COR-L47 (cell line): ENCODE measurements around the gene IFI44.

ENCODE experiments used
- DNase-seq: peaks from one replicate; lab custom pipeline; 2025; lab: John Stamatoyannopoulos, UW

Gene IFI44, protein sequence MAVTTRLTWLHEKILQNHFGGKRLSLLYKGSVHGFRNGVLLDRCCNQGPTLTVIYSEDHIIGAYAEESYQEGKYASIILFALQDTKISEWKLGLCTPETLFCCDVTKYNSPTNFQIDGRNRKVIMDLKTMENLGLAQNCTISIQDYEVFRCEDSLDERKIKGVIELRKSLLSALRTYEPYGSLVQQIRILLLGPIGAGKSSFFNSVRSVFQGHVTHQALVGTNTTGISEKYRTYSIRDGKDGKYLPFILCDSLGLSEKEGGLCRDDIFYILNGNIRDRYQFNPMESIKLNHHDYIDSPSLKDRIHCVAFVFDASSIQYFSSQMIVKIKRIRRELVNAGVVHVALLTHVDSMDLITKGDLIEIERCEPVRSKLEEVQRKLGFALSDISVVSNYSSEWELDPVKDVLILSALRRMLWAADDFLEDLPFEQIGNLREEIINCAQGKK

DNA sequence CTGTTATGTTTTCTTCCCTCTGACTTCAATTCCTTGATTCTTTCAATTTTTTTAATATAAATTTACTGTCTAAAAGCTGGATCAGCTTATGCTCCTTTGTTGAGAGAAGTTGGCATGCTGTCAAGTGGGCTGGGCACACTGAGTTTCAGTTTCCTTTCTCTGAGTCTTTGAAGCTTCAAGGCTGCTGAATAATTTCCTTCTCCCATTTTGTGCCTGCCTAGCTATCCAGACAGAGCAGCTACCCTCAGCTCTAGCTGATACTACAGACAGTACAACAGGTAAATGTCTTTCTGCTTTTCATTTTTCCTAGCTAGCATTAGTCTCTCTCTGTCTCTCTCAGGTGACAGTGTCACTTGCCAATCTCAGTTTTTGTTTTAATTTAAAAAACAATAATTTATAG lies at the start of gene IFI44:
Gene IFI44, plus strand, starts transcription at position 204 of the 400 bp plus-strand sequence. CDS start 365 bp downstream, outside the sequence.
- DNase-seq, result peak; percentile 74

DNA sequence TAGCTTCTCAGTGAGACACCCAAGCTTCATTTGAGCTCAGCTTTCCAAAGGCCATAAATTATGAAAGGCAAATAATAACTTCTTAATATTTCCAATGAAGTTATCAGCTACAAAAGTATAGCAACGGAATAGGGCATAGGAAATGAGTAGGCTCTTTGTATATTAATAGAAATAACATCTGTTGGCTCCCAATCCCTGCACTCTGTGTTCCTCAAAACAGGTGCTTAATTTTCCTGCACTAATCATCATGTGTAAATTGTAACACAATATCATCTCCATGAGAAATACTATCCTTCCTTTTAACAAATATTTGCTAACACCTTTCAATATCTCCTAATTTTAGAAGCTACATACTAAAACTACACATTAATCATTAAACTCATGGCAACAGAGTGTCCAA lies 48.6 kb upstream of the IFI44 start:
- DNase-seq, result no peak

DNA sequence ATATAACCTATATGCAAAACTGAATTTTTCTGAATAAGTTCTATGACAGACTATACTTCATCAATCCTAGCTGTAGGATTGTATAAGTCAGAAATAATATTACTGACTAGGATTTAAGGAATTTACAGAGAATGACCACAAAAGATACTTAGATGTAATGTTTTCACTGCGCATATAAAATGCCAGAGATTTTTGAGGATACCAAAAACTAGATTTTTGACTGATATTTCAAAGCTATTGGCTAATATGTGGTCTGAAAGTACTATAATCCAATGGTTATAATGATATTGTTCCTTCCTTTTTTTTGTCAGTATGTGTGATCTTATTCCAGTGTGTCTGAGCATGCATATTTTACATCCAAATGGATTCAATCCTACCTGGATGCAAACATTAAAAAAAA lies 46.4 kb upstream of the IFI44 start:
- DNase-seq, result no peak

DNA sequence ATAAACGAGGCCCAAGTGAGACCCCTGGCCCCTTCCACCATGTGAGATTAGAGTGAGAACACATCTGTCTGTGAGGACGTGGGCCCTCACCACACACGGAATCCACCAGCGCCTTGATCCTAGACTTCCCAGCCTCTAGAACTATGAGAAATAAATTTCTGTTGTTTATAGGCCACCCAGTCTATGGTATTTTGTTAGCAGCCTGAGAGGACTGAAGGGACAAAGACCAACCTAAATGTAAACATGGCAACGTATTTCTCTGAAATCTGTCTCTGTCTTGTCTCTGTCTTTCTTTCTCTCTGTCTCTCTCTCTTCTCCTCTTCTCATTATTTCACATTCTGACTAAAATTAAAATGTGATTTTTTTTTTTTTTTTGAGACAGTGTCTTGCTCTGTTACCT lies 45.0 kb upstream of the IFI44 start:
- no peak for DNase-seq

DNA sequence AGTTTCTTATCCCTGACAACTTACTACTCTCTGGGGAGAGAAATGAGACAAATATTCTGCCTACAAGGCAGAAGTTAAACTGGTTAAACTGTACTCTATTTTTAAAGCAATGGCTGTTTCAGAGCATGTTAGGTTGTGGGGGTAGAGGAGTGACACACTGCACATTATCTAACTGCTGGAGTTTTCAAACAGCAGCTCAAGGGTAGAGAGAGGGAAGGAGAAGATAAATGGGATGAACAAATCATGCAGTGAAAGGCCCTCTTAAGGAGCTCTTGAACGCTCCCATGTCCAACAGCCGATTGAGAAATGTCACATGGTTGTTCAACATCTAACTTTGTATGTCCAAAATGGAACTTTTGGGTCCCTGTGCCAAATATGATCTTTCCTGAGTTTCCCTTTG lies 43.4 kb upstream of the IFI44 start:
- DNase-seq, result no peak

DNA sequence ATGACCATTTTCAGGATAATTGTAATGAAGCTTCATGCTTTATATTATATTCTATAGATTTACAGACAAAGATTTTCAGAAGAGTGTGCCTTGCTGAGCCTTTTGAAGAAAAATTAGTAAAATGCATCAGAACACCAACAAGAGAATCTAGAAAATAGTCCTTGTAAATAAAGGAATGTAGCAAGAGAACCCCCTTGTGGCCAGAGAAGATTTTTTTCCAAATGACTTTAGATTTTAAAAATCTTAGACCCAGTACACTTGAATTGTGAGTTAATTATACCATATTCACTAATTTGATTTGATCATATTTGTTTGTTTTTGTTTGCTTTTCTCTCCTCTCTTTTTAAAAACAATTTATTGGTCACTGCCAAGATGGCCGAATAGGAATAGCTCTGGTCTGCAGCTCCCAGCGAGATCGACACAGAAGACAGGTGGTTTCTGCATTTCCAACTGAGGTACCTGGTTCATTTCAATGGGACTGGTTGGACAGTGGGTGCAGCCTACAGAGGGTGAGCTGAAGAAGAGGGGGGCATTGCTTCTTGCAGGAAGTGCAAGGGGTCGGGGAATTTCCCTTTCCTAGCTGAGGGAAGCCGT lies 42.2 kb upstream of the IFI44 start:
- no peak for DNase-seq

DNA sequence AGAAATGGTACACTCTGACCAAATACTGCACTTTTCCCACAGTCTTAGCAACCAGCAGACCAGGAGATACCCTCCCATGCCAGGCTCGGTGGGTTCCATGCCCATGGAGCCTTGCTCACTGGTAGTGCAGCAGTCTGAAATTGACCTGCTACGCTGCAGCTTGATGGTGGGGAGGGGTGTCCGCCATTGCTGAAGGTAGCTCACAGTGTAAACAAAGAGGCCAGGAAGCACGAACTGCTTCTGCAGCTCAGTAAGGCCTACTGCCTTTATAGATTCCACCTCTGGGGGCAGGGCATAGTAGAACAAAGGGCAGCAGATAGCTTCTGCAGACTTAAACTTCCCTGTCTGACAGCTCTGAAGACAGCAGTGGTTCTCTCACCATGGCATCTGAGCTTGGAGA lies 41.7 kb upstream of the IFI44 start:
- DNase-seq, result no peak

DNA sequence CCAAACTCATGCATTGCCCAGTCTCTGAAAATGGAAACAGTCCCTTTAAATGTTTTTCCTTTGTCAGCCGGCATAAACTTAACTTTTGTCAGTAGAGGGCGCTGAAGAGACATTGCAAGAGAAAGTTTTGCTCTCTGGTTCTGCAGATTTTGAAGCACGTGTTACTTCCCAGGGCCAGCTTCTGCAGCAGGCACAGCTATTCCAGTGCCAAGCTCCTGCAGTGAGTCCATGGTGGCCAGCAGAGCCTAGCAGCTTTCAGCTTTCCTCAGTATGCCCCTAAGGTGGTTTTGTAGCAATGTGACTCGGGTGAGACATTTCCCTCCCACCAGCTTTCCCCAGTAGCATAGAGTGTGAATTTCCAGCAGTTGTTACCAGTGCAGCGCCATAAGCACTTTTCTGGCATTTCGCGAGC lies 32.0 kb upstream of the IFI44 start:
- DNase-seq, result peak; percentile 80

DNA sequence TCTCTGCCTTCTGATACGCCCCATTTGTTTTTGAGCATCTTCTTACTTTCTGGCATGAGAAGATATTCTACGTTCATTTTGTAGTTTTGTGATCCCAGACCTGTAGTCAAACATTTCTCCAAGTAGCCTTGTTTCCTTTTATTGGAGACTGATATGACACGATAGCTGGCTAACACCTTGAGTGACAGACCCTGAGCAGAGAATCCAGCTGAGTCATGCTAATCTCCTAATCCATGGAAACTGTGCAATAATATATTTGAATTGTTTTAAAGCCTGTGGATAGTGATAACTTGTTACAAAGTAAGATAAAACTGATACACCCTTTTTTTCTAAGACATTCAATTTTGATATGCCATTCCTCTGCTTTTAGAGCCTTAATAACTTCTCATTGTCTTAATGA lies 30.6 kb upstream of the IFI44 start:
- no peak for DNase-seq

DNA sequence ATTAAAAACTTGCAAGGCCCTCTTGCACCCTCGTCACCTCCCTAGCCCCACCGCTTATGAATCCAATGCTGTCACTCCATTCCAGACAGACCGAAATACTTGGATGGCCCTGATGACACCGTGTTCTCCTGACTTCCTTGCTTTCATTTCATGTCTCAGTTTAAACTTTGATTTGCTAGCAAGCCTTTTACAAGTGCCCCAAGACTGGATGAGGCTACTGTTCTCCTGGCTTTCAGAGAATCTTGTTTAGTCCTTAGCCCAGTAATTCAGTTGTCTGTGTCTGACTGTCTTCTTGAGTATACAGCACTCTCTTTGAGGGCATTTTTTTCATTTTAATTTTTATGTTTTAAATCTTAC lies 30.2 kb upstream of the IFI44 start:
- no peak for DNase-seq

DNA sequence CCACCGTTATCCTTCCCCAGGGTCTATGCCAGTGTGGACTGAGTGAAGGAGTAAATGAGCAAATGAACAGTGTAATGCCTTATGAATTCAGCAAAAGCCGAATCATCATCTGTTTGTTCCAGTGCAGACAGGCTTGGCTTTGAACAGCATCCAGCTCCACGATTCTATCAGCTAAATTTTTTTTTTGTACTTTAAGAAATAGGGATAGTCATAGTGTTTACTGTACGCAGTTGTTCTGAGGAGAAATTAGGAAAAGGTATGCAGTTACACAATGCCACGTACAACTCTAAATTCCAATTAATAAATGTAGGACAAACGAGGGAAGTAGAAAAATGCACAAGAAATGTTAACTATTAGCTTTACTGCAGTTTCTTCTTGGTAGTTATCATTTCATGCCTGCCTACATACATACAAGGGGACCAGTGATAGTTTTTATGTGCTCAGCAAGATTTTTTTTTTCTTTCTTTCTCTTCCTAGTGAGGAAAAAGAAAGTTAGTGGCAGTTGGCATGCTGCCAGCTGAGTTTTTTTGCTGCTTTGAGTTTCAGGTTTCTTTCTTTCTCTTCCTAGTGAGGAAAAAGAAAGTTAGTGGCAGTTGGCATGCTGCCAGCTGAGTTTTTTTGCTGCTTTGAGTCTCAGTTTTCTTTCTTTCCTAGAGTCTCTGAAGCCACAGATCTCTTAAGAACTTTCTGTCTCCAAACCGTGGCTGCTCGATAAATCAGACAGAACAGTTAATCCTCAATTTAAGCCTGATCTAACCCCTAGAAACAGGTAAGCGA lies 29.6 kb upstream of the IFI44 start, which contains the start of gene IFI44L:
Gene IFI44L, plus strand, starts transcription at position 646 of the 777 bp plus-strand sequence. CDS start 7,468 bp downstream, outside the sequence.
- no peak for DNase-seq

DNA sequence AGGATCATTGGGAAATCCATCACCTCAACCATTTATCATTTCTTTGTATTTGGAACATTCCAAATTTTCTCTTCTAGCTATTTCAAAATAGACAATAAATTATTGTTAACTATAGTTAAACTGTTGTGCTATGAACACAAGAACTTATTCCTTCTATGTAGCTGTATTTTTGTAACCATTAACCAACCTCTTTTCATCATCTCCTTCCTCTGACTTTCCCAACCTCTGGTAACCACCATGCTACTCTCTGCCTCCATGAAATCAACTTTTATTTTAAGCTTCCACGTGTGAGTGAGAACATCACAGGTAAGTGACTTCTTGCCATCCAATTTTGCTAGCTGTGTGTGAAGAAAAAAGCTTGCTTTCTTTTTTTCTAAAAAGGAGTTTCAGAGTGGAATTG lies 29.0 kb upstream of the IFI44 start:
- DNase-seq, result no peak

DNA sequence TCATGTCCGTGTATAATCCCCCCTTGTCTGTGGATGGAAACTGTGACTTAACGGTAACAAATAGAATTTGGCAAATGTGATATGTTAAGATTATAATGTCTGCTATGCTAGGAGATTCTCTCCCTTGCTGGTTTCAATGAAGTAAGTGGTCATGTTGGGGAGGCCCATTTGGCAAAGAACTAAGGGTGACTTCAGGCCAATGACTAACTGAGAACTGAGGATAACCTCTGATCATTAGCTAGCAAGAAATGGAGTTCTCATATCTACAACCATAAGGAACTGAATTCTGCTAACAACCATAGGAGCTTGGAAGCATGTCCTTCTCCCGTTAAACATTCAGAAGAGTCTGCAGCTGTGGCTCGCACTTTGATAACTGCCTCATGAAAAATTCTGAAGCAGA lies 27.1 kb upstream of the IFI44 start:
- no peak for DNase-seq

DNA sequence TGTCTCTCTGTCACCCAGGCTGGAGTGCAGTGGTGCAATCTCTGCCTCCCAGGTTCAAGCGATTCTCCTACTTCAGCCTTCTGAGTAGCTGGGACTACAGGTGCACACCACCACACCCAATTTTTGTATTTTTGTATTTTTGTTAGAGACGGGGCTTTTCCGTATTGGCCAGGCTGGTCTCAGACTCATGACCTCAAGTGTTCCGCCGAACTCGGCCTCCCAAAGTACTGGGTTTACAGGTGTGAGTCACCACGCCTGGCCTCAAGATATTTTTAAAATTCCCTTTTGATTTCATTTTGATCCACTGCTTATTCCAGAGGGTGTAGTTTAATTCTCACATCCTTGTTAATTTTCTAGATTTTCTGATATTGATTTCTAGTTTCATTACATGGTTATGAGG lies 25.6 kb upstream of the IFI44 start:
- DNase-seq, result no peak

DNA sequence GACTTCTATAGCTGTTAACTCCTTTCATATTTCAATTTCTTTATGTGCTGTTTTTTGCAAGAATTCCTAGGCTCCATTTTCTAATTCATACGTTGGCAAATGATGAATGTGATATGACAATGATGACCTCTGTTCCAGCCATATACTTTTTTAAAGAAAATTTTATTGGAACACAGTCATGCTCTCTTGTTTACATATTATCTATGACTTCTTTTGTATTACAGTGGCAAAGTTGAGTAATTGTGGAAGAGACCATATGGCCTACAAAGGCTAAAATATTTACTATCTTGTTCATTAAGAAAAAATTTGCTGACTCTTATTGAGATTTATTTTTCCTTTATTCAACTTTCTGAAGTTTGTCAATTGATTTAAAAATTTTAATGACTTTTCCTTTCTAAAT lies 22.3 kb upstream of the IFI44 start:
- no peak for DNase-seq

DNA sequence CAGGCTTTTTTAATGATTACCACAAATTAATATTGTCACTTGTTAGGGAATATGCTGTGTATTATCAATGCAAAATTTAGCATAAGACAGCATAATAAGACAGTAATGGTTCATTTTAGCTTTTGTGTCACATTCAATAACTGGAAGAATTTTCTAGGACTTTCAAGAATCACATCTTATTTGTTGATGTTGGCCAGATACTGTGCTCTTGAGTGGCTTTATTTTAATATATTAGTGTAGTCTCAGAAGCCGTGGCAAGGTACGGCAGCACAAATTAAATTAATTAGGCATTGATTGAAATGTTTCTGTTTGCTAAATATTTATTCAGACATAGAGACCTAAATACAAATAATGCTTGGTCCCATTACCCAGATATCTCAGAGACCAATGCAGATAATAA lies 19.0 kb upstream of the IFI44 start:
- no peak for DNase-seq

DNA sequence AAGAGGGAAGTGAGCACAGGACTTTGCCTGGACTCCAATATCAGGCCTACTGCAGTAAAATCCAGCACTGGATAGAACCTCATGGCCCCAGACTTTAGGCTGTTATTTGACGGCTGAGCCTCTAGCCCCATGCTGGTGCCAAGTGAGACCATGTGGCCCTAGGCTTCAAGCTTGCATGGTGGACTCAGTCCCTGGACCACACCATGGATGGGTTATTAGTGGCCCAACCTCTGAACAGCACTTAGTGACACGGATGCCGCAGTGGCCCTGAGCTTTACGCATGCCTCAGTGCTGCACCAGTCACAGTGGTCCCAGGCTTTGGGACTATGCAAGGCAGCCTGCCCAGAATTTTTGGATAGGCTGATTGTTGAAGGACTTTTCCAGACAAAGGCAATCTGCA lies 16.4 kb upstream of the IFI44 start:
- no peak for DNase-seq

DNA sequence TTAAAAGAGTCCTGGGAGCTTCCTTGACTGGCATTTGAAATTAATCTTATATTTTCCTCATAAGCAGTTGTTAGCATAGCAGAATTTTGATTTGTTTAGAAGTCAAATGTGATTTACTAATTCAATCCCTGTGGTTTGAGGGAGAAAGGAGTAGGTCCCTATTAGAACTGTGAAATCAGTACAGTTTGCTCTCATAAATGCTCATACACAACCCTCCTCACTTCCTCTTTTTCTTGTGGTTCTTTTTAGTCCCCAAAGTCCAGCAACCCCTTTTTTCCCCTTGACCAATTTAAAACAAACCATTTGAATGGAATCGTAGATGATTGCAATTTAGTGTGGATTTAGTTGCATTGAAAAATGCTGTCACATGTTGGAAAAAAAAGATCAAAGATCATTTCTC lies 9.2 kb upstream of the IFI44 start:
- no peak for DNase-seq

DNA sequence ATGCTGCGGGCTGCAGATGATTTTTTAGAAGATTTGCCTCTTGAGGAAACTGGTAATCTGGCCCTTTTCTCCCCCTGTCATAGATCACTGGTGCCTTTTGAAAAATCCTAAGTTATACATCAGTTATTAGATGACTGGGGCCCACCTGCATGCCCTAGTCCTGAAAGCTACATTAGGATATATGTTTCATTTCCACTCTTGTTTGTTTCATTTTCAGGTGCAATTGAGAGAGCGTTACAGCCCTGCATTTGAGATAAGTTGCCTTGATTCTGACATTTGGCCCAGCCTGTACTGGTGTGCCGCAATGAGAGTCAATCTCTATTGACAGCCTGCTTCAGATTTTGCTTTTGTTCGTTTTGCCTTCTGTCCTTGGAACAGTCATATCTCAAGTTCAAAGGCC lies 8.1 kb upstream of the IFI44 start:
- no peak for DNase-seq

DNA sequence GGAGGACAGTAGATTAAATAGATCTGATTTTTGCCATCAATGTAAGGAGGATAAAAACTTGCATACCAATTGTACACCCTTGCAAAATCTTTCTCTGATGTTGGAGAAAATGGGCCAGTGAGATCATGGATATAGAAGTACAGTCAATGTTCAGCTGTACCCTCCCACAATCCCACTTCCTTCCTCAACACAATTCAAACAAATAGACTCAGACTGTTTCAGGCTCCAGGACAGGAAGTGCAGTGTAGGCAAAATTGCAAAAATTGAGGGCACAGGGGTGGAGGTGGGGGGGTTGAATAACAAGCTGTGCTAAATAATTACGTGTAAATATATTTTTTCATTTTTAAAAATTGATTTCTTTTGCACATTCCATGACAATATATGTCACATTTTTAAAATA lies 3.9 kb upstream of the IFI44 start:
- DNase-seq, result no peak

DNA sequence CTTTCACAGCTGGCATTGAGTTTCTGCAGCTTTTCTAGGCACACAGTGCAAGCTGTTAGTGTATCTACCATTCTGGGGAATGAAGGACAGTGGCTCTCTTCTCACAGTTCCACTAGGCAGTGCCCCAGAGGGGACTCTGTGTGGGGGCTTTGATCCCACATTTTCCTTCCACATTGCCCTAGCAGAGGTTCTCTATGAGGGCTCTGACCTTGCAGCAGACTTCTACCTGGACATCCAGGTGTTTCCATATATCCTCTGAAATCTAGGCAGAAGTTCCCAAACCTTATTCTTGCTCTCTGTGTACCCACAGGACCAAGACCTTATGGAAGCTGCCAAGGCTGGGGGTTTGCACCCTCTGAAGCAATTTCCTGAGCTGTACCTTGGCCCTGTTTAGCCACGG lies 2.4 kb upstream of the IFI44 start:
- no peak for DNase-seq

DNA sequence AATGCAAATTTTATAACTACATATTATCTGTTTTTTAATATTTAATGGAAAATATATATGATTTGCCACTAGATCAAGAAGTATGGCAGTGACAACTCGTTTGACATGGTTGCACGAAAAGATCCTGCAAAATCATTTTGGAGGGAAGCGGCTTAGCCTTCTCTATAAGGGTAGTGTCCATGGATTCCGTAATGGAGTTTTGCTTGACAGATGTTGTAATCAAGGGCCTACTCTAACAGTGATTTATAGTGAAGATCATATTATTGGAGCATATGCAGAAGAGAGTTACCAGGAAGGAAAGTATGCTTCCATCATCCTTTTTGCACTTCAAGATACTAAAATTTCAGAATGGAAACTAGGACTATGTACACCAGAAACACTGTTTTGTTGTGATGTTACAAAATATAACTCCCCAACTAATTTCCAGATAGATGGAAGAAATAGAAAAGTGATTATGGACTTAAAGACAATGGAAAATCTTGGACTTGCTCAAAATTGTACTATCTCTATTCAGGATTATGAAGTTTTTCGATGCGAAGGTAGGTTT lies 556 bp downstream of the IFI44 start:
- DNase-seq, result peak; percentile 8

DNA sequence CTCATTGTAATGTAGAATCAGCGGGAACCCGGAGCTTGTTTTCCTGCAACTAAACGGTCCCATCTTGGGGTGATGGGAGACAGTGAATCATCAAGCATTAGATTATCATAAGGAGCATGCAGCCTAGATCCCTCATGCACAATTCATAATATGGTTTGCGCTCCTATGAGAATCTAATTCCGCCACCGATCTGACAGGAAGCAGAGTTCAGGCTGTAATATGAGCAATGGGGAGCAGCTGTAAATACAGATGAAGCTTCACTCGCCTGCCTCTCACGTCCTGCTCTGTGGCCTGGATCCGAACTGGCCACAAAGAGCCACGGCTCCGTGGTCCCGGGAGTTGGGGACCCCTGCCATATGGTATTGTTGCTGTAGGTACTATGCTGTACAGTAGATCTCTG lies 1.6 kb downstream of the IFI44 start:
- DNase-seq, result no peak
